HG03439 (cell line): Measurements from ENCODE around the gene MYH9.
"Not testable (repeated sequence)": the region's sequence is repeated elsewhere in the genome, so short reads cannot be mapped to it uniquely, and the experiment has no call there.

Experiments used
- ATAC-seq: cut with Tn5 transposase; IDR thresholded peaks from one replicate; pipeline ENCODE4 v1.9.1; 2021; ENCODE audit warnings: mild to moderate bottlenecking, moderate library complexity; ENCODE audit not compliant: unreplicated experiment

MYH9 gene

DNA sequence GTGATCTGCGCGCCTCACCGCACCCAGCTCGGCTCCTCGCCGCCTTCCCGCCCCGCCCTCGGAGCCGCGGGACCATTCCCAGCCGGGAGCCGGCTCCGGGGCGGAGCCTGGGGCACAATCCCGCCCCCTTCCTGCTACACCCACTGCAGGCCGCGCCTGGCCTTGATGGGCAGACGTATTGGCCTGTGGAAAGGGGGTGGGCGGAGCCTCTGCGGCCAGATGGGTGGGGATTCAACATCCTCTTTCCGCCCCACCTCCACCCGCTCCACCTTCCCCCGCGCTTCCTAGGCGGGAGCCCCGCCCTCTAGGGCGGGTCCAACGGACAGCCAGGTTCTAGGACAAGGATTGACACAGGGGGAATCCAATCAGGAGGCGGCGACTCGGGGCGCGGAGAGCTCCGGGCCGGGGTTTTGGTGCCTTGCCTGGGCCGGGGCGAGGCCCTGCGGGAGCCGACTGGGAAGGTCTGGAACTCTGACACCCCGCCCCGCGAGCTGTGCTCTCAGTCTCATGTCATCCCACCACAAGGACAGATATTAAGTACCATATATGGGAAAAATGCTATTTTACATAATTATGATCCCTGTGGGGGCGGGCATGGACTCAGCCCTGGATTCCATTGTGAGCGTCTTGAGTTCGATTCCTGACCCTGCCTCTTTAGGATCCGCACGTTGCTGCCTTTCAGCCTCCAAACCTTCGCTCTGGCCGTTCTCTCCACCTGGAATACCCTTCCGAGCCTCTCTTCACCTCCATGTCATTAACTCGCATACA lies at the start of gene MYH9:
TSS of gene MYH9 (minus strand) at position 9 of the 768 bp plus-strand sequence. CDS start 38,731 bp downstream, outside the sequence.
- ATAC-seq: peak; percentile 72

DNA sequence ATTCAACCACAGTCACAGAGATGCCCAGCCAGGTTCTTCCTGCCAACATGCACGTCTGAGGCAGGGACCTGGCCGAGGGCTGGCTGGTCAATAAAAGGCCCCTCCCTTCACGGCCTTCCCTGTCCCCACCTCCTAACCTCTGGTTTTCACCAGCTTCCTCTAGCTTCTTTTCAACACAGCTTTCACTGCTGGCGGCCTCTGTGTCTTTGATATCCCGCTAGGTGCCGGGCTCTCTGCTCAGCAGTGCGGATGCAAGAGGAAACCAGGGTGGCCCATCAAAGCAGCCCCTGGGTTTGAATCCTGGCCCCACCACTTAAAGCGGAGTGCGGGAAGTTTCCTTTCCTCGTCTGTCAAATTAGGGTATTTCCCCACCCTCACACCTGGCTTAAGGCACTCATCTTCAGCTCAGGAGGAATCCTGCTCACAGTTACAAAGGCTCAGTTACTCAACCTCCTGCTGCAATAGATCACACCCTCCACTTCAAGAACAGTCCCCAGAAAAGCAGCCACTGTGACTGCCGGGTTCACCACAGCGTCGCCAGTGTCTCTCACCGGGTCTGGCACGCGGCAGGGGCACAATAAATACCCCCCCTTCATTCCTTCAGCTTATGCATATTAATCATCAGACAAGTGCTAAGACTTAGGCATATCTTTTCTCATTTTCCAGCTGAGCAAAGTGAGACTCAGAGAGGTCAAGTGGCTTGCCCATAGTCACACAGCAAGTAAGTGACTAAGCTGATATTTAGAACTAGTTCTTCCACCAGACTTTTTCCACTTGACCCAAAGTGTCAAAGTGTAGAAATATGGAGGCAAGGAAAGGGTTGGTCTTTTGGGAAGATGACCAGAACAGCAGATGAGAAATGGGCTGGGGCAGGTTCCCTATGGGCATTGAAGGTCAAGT lies 48.0 kb upstream of the MYH9 start:
- ATAC-seq: no peak

DNA sequence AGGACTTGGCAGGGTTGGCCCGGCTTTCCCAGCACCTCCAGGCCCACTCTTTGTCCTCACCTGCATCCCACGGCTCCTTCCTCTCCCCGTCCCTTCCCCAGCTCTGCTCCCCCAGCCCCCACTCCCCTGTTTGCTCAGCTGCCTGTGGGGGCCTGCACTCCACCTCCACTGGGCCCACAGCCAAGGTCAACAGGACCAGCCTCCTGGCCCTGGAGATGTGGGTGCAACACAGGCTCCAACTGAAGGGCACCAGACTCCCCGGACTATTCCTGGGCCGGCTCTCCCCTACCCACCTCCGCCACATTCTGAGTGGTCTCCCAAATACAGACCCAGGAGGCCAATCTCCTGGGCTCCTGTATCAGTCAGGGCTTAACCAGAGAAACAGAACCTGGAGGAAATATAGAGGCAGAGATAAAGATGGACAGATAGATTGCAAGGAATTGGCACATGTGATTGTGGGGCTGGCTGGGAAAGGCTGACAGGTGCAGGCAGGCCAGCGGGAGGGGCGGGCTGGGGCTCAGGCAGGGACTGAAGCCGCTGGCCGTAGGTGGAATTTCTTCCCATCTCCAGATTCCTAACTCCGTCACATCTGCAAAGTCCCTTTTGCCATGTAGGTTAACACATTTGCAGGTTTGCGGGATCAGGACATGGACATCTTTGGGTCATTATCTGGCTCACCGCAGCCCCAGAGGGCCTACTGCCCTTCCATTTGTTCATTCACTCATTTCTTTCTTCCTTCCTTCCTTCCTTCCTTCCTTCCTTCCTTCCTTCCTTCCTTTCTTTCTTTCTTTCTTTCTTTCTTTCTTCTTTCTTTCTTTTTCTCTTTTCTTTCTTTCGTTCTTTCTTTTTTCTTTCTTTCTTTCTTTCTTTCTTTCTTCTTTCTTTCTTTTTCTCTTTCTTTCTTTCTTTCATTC lies 45.8 kb upstream of the MYH9 start:
- ATAC-seq: no peak

DNA sequence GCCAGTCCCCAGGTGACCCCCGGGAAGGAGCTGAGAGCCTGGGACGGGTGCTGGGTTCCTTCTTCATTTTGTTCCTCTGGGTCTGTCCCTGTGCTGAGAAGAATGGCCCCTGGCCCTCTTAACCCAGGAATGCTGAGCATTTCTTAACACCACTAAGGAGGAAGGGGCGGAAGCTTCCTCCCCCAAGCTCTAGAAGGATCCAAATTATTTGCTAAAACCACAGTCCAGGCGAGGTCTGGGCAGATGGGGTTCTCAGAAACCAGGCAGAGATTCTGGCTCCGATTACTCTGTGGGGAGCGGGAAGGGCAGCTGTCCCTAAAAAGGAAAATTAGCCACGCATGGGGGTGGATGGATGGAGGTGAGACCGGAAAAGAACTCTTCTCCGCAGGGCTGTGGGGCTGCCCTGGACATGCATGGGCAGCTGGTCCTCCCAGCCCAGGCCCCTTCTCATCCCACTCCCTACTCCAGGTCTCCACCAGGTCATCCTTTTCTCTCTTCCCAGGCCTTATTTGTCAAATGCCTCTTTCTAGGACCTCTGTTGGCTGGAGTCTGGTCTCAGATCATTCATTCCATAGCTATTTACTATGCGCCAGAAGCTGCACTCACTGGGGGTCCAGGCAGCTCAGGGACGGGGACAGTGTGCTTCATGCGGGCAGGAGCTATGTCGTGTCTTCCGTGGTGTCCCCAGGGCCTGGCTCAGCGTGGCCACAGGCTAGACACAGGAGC lies 45.0 kb upstream of the MYH9 start:
- ATAC-seq: no peak

DNA sequence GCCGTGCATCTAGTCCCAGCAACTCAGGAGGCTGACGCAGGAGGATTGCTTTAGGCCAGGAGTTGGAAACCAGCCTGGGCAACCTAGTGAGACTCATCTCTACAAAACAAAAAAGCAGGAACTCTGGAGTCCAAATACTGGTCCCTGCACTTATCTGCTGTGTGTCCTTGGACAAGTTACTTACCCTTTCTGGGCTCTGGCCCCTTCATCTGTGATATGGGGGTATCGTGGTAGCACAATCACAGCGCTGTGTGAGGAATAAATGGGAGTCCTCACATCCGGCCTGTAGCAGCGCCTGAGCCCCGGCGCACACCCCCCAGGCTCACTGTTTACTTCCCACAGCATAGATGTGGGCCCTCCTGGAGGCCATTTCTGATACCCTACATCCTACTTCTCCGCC lies 44.2 kb upstream of the MYH9 start:
- ATAC-seq: no peak

DNA sequence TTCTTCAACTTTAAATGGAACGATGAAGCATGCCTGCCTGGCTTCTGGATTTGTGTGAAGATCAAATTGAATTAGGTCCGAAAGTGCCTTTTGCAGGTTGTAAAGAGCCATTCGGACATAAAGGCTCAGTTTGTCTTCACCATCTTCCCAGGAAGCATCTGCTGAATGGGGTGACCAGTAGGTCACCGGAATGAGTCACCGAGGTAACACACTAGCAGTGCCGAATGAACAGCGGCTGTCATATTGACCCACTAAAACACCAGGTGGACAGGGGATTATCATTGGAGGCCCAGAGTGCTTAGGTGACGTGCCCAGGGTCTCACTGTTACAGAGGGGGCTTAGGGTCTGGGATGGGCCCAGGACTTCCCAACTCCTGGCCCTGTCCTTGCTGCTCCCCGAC lies 43.1 kb upstream of the MYH9 start:
- ATAC-seq: no peak

DNA sequence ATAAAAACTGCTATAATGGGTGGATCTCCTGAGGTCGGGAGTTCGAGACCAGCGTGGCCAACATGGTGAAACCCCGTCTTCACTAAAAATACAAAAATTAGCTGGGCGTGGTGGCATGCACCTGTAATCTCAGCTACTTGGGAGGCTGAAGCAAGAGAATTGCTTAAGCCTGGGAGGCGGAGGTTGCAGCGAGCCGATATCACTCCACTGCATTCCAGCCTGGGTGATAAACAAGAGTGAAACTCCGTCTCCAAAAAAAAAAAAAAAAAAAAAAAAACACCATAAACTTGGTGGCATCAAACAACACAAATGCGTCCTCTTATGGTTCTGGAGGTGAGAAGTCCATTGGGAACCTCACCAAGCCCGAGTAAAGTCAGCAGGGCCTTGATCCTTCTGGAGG lies 40.2 kb upstream of the MYH9 start:
- ATAC-seq: not testable (repeated sequence)

DNA sequence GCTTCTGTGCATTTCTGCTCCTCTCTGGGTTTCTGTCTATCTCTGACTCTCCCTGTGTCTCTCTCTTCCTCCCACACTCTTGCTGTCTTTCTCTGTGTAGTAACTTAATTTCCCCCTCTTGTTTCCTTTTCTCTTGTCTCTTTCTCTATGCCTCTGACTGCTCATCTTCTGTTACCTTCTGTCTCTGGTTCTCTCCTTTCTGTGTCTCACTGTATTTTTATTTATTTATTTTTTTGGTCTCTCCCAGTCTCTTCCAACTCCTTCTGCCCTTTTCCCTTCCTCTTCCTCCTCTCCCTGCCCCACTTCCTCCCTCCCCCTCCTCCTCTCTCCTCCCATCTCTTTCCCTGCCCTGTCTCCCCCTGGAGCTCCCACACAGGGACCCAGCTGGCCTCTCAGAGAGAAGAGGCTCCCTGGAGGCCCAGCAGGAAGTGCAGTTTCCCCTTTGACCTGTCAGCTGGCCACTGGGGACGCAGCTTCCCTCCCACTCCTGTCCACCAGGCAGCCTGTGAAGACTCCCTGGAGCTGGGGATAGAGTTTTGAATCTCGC lies 38.3 kb upstream of the MYH9 start:
- no peak for ATAC-seq

DNA sequence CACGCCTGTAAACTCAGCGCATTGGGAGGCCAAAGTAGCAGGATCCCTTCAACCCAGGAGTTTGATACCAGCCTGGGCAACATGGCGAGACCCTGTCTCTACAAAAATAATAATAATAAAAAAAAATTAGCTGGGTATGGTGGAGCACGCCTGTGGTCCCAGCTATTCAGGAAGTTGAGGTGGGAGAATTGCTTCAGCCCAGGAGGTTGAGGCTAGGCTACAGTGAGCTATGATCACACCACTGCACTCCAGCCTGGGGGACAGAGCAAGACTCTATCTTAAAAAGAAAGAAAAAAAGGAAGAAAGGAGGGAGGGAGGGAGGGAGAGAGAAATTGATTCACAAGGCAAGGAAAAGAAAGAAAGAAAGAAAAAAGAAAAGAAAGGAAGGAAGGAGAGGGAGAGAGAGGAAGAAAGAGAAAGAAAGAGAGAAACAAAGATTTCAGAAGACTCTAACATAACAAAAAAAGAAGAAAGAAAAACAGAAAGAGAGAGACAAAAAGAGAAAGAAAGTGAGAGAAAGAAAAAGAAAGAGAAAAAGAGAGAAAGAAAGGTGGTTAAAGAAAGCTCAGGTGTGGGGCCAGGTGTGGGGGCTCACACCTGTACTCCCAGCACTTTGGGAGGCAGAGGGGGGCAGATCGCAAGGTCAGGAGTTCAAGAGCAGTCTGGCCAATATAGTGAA lies 37.3 kb upstream of the MYH9 start:
- no peak for ATAC-seq

DNA sequence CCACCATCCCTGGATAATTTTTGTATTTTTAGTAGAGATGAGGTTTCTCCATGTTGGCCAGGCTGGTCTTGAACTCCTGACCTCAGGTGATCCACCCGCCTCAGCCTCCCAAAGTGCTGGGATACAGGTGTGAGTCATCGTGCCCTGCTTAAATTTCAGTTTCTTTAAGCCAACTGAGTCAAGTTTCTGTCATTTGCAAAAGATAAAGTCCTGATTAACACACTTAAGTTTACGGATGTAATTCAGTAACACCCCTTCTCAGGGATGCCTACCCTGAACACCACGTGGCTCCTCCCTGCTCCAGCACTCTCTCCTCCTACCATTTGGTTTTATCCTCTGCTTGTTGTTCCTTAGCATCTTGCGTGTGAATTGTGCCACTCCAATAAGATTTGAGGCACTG lies 36.7 kb upstream of the MYH9 start:
- not testable (repeated sequence) for ATAC-seq

DNA sequence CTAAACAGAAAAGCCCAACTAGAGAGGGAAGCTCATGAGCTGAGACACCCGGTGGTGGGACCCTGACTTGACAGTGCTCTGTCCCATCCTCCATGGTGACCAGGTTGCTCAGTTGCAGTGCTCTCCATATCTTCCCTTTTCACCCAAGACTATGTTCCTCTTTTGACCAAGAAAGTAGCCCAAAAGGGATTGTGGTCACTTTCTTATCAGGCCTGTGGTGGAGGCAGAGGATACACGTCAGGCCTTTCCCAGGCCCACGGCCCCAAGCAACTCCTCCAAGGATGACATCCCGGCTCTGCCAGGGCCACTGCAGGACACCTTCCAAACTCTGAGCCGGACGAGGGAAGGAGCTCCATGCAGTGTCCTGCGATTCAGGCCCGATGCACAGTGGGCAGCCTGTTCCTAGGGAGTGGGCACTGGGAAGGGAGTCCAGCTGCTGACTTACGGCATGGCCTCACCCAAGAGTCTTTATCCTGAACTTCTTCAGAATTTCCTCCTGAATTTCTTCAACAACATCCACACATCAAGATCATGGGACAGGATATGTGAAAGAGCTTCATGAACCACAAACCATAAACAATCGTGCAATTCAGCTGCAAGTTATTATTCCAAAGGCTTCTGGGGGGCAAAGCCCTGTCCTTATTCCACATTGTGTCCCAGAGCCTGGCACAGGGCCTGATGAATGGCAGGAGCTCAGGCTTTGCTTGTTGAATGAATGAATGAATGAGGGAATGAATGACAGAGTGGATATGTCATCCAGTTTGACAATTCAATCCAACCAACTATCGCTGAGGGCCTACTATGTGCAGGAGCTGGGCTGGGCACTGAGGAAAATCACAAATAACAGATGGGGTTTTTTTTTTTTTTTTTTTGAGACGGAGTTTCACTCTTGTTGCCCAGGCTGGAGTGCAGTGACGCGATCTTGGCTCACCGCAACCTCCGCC lies 36.0 kb upstream of the MYH9 start:
- ATAC-seq: no peak

DNA sequence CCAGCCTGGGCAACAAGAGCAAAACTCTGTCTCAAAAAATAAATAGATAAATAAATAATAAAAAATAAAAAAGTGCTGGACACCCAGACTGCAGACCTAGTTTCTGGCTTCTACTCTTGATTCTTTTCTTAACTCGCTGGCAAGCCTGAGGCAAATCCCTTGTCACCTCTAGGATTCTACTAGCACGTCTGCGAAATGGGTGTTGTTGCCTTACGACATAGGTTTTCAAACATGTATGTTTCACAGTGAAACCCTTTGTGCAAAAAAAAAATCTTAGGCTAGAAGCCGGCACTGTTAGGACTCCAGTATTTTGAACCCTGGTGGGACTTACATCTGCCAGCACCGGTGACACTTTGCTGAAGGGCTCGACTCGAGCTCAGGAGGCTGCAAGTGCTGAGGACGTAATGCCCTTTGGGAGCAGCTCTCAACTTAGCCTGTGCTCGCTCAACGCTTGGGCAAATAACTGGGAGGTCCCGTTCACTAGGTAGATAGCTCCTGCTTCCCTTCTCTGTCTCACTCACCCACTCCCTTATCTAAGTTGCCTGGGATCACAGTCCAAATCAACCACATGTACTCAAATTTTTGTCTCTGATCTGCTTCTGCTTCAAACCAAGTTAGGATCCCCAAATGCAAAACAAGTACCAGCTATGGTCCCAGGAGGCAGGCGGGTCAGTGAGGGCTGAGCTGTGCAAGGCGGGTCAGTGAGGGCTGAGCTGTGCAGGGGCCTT lies 34.7 kb upstream of the MYH9 start:
- ATAC-seq: no peak

DNA sequence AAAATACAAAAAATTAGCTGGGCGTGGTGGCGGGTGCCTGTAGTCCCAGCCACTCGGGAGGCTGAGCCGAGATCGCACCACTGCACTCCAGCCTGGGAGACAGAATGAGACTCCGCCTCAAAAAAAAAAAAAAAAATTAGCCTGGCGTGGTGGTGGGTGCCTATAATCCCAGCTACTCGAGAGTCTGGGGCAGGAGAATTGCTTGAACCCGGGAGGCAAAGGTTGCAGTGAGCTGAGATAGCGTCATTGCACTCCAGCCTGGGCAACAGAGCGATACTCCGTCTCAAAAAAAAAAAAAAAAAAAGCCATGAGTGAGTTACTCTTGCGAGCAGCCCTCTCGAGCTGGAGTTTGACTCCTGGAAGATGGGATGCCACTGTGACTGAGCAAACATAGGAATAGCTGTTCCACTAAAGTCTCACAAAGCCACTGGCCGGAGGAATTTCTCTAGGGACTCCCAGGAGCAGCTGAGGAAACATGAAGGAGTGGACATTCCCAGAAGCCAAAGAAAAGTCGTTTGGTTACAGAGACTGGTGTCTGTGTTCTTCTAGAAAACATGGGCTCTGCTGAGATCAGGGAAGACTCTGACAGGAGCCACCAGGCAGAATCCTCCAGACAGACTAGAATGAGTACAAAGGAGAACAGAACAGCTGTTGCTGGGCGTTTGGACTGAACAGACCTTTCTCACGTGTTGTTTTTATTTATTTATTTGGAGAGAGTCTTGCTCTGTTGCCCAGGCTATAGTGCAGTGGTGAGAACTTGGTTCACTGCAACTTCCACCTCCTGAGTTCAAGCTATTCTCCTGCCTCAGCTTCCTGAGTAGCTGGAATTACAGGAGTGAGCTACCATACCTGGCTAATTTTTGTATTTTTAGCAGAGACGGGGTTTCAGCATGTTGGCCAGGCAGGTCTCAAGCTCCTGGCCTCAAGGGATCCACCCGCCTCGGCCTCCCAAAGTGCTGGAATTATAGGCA lies 32.4 kb upstream of the MYH9 start:
- no peak for ATAC-seq

DNA sequence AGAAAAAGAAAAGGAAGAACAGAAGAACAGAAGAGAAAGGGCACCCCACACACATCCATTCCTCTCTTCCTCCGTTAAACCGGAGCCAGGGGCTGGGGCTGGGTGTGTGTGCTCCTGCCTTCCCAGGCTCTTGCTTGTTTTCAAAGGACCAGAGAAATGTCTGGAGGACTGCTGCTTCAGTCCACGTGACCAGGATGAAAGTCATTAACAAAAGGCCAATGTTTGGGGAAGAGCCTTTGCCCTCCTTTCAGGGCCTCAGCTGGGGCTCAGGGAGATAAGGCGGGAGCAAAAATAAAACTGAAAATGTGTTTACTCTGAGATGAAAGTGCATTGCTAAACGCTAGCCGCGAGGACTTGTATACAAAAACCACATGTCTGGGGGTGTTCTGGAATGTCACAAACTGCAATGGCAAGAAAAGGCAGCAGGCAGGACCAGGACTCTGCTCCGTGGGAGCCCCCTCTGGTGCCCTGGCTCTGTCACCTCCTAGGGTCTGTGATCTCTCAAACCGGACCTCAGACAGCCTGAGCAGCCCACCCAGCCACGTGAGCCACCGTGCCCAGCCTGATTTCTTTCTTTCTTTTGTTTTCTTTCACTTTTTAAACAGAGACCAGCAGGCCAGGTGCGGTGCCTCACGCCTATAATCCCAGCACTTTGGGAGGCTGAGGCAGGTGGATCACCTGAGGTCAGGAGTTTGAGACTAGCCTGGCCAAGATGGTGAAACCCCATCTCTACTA lies 31.6 kb upstream of the MYH9 start:
- ATAC-seq: peak; percentile 55

DNA sequence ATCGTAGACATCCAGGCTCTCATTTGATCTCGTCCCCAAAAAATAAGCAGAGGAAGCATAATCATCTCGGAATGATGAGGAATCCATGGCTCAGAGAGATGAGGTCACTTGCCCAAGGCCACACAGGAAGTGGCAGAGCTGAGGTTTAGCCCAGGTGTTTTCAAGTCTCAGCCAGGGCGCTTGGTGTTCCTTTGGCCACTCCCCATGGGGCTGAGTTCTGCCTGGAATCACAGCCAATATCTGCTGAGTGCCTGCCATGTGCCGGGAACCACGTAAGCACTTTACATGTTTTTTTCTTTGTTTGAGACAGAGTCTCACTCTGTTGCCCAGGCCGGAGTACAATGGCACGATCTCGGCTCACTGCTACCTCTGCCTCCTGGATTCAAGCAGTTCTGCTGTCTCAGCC lies 29.5 kb upstream of the MYH9 start:
- ATAC-seq: no peak
